IMR-90 (cell line): ENCODE data around the gene COLEC12. TPM values are rescaled to one million over a fixed set of nuclear protein-coding genes. Genes with fewer than 3 reads are reported as not detected.

Experiments
- ATAC-seq: fragments of 200-7000 bp; cut with Tn5 transposase; 2 replicates; pipeline ENCODE4 v1.9.1; 2020; ENCODE audit warnings: low read depth, mild to moderate bottlenecking, moderate library complexity
- BruUV-seq: library from RNA; stranded (reverse); fragments of 400-500 nt; replicated peaks from 2 replicates; lab custom pipeline; 2021; lab: Mats Ljungman, UMichigan
- CTCF ChIA-PET: fragments of 300-600 bp; formaldehyde crosslinking; extraction: SDS; loops from one replicate; lab custom pipeline; 2021; ENCODE audit warnings: antibody characterized with exemption; lab: Yijun Ruan, JAX
- POLR2A ChIA-PET: fragments of 300-600 bp; sonication (Branson Sonifier 250); formaldehyde crosslinking; loops from one replicate; lab custom pipeline; 2022; ENCODE audit warnings: antibody characterized with exemption; ENCODE audit not compliant: unreplicated experiment; lab: Charles Lee
- DNase-seq: peaks from one replicate; pipeline ENCODE4 v3.0.0; 2013
- H2AFZ ChIP-seq: replicated peaks from 2 replicates; pipeline ENCODE3; 2013; ENCODE audit warnings: low read length, mild to moderate bottlenecking; ENCODE audit not compliant: poor library complexity
- H2AK5ac ChIP-seq: 2 replicates; pipeline ENCODE4 v1.6.1; 2013; ENCODE audit warnings: low read depth, low read length, inconsistent platforms
- H2AK9ac ChIP-seq: replicated peaks from 2 replicates; pipeline ENCODE3; 2013; ENCODE audit warnings: mild to moderate bottlenecking, low read depth, low read length, moderate library complexity; ENCODE audit not compliant: poor library complexity
- H2BK120ac ChIP-seq: 2 replicates; pipeline ENCODE4 v1.6.1; 2013; ENCODE audit warnings: low read depth, low read length, inconsistent platforms
- H2BK15ac ChIP-seq: 3 replicates; pipeline ENCODE4 v1.6.1; 2013; ENCODE audit warnings: low read depth, low read length, inconsistent platforms
- H2BK20ac ChIP-seq: 2 replicates; pipeline ENCODE4 v1.6.1; 2013; ENCODE audit warnings: low read depth, mild to moderate bottlenecking, inconsistent platforms, low read length, moderate library complexity
- H2BK5ac ChIP-seq: 2 replicates; pipeline ENCODE4 v1.6.1; 2013; ENCODE audit warnings: mild to moderate bottlenecking, low read depth, low read length, inconsistent platforms; ENCODE audit not compliant: poor library complexity, severe bottlenecking
- H3K14ac ChIP-seq: replicated peaks from 2 replicates; pipeline ENCODE4 v1.6.1; 2013; ENCODE audit warnings: low read depth, low read length, inconsistent platforms
- H3K18ac ChIP-seq: 2 replicates; pipeline ENCODE4 v1.6.1; 2013; ENCODE audit warnings: low read depth, low read length, control low read depth
- H3K23ac ChIP-seq: 2 replicates; pipeline ENCODE4 v1.6.1; 2013; ENCODE audit warnings: low read depth, low read length, inconsistent platforms
- H3K27ac ChIP-seq: 2 replicates; pipeline ENCODE4 v1.5.1; 2013; ENCODE audit warnings: mild to moderate bottlenecking, control low read depth, low read length; ENCODE audit not compliant: insufficient read depth
- H3K27me3 ChIP-seq: 2 replicates; pipeline ENCODE4 v1.6.1; 2013; ENCODE audit warnings: low read length; ENCODE audit not compliant: control insufficient read depth, insufficient read depth
- H3K36me3 ChIP-seq: 2 replicates; pipeline ENCODE4 v1.6.1; 2013; ENCODE audit warnings: low read length, mixed read lengths; ENCODE audit not compliant: control insufficient read depth, insufficient read depth
- H3K4ac ChIP-seq: 2 replicates; pipeline ENCODE4 v1.6.1; 2013; ENCODE audit warnings: low read depth, low read length, inconsistent platforms
- H3K4me1 ChIP-seq: 2 replicates; pipeline ENCODE4 v1.6.1; 2013; ENCODE audit warnings: low read length, mixed read lengths; ENCODE audit not compliant: control insufficient read depth, insufficient read depth
- H3K4me2 ChIP-seq: 2 replicates; pipeline ENCODE4 v1.6.1; 2013; ENCODE audit warnings: low read depth, mild to moderate bottlenecking, control low read depth, low read length, moderate library complexity
- H3K4me3 ChIP-seq: 2 replicates; pipeline ENCODE4 v1.5.1; 2013; ENCODE audit warnings: low read depth, mild to moderate bottlenecking, control low read depth, low read length, moderate library complexity; ENCODE audit not compliant: insufficient read depth
- H3K56ac ChIP-seq: 2 replicates; pipeline ENCODE4 v1.6.1; 2013; ENCODE audit warnings: low read length, inconsistent platforms; ENCODE audit not compliant: insufficient read depth; ENCODE audit errors: extremely low read depth
- H3K79me1 ChIP-seq, 2 experiments: 2 replicates each; pipeline ENCODE4 v1.6.1; 2013; ENCODE audit warnings: low read length in 2 of 2, inconsistent platforms in 1 of 2, low read depth in 1 of 2
- H3K9ac ChIP-seq: 2 replicates; pipeline ENCODE4 v1.6.1; 2013; ENCODE audit warnings: low read depth, low read length, control low read depth
- H3K9me1 ChIP-seq: 2 replicates; pipeline ENCODE4 v1.6.1; 2013; ENCODE audit warnings: low read length, inconsistent platforms; ENCODE audit not compliant: insufficient read depth
- H3K9me3 ChIP-seq: 2 replicates; pipeline ENCODE4 v1.6.1; 2013; ENCODE audit warnings: low read length; ENCODE audit not compliant: control insufficient read depth, insufficient read depth
- H4K20me1 ChIP-seq: 2 replicates; pipeline ENCODE4 v1.6.1; 2013; ENCODE audit warnings: low read length, inconsistent platforms; ENCODE audit not compliant: insufficient read depth
- H4K5ac ChIP-seq: 2 replicates; pipeline ENCODE4 v1.6.1; 2013; ENCODE audit warnings: mild to moderate bottlenecking, low read depth, low read length, control low read depth
- H4K8ac ChIP-seq, 2 experiments: 2 replicates each; pipeline ENCODE4 v1.6.1; 2013; ENCODE audit warnings: low read depth in 2 of 2, low read length in 2 of 2, control low read depth in 1 of 2, inconsistent platforms in 1 of 2
- H4K91ac ChIP-seq: 2 replicates; pipeline ENCODE4 v1.6.1; 2013; ENCODE audit warnings: low read depth, low read length, inconsistent platforms; ENCODE audit not compliant: insufficient read depth
- CHD1 ChIP-seq: IDR thresholded peaks from 2 replicates; pipeline ENCODE4 v1.6.1; 2012; ENCODE audit warnings: low read depth, low read length, improper control_type of control experiment
- FOS ChIP-seq: fragments of 150-350 bp; IDR thresholded peaks from 2 replicates; pipeline ENCODE4 v1.6.1; 2016; ENCODE audit warnings: low read depth, low read length
- MAZ ChIP-seq: IDR thresholded peaks from 2 replicates; pipeline ENCODE4 v1.6.1; 2012; ENCODE audit warnings: low read depth, mild to moderate bottlenecking, low read length, improper control_type of control experiment, moderate library complexity, borderline replicate concordance
- MXI1 ChIP-seq: IDR thresholded peaks from 2 replicates; pipeline ENCODE4 v1.6.1; 2012; ENCODE audit warnings: low read depth, mild to moderate bottlenecking, low read length, moderate library complexity, borderline replicate concordance
- RAD21 ChIP-seq: IDR thresholded peaks from 2 replicates; pipeline ENCODE4 v1.6.1; 2012; ENCODE audit warnings: low read length, improper control_type of control experiment
- RCOR1 ChIP-seq: IDR thresholded peaks from 2 replicates; pipeline ENCODE4 v1.6.1; 2012; ENCODE audit warnings: mild to moderate bottlenecking, low read length, improper control_type of control experiment; ENCODE audit not compliant: insufficient replicate concordance
- RFX5 ChIP-seq: IDR thresholded peaks from 2 replicates; pipeline ENCODE4 v1.8.0; 2012; ENCODE audit warnings: low read depth, mild to moderate bottlenecking, low read length, moderate library complexity
- SMC3 ChIP-seq: fragments of 150-350 bp; IDR thresholded peaks from 2 replicates; pipeline ENCODE4 v1.6.1; 2016; ENCODE audit warnings: low read depth, mild to moderate bottlenecking, antibody characterized with exemption, low read length, moderate library complexity
- WGBS, 2 experiments: methylation state at CpG; one replicate each; pipeline versions ENCODE4 v1.1.5 to v1.1.7; 2013; ENCODE audit warnings: missing lambda C conversion rate in 2 of 2; ENCODE audit not compliant: insufficient read length in 1 of 2; ENCODE audit errors: extremely low coverage in 2 of 2; 5-methylcytosine and 5-hydroxymethylcytosine counted together
- dilution Hi-C: fragments of 300-500 bp; cut with HindIII; formaldehyde crosslinking; loops from one replicate; pipeline ENCODE4 v1.14.3; 2018; ENCODE audit warnings: low sequenced_read_pairs; ENCODE audit not compliant: unreplicated experiment
- in situ Hi-C: fragments of 300-500 bp; cut with MboI; formaldehyde crosslinking; loops from 3 replicates; pipeline ENCODE4 v1.14.3; 2019; ENCODE audit warnings: low sequenced_read_pairs, inconsistent platforms, mixed read lengths
- intact Hi-C: fragments of 100-400 bp; cut with micrococcal nuclease; formaldehyde crosslinking; loops from 2 replicates; pipeline ENCODE4 v1.10.0; 2022
- polyA plus RNA-seq, 3 experiments: library from polyadenylated mRNA; depleted of rRNA; stranded (reverse); fragments of >200 nt; gene quantifications; 2 replicates each; pipeline ENCODE4 v1.2.3, GENCODE V29; 2012; ENCODE audit warnings: low replicate concordance in 1 of 3
- total RNA-seq: library from RNA; depleted of rRNA; stranded (reverse); fragments of >200 nt; gene quantifications from 2 replicates; pipeline ENCODE4 v1.2.3, GENCODE V29; 2012
- TF ChIP-seq, protein P1 (sequence below): fragments of 150-350 bp; IDR thresholded peaks from 2 replicates; pipeline ENCODE4 v1.6.1; 2017; ENCODE audit warnings: mild to moderate bottlenecking, antibody characterized with exemption, low read length, low read depth
- TF ChIP-seq, protein P2 (sequence below): conservative IDR thresholded peaks from 2 replicates; pipeline ENCODE4 v1.5.1; 2012; ENCODE audit warnings: mild to moderate bottlenecking, low read depth, low read length, improper control_type of control experiment
- TF ChIP-seq, protein P3 (sequence below): fragments of 150-350 bp; IDR thresholded peaks from 2 replicates; pipeline ENCODE4 v1.6.1; 2016; ENCODE audit warnings: low read depth, mild to moderate bottlenecking, low read length, moderate library complexity, borderline replicate concordance

Gene COLEC12
- total and polyA plus RNA-seq, 2 of the 4 experiments (the other 2 are of a cell fraction): 1.0 to 2.3 TPM

DNA sequence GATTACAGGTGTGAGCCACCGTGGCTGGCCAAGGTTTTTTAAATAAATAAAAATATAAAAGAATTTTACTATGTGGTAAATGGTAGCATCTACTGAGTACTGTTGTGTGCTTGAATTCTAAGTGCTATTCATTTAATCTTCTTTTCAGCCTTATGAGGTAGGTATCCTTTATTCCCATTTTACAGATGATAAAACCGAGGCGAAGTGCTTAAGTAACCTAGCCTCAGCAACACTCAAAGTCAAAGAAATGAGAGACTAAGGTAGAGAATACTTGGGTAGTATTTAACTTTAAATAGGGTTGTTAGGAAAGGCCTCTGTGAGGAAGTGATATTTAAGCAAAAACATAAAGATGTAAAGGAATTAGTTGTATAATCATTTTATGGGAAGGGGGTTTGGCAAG is 227.0 kb downstream of the COLEC12 start:
- POLR2A ChIA-PET: no interaction called here
- no peaks in the 10 kb centered on the region for H3K36me3 ChIP-seq
- H3K4me3 ChIP-seq: no peak overlapping the region
- H2BK5ac ChIP-seq: no peak overlapping the region
- TF ChIP-seq SMC3: no peak
- TF ChIP-seq RFX5: no peak
- TF ChIP-seq RAD21: no peak
- no peak for TF ChIP-seq FOS
- TF ChIP-seq MXI1: no peak
- TF ChIP-seq, protein P1, sequence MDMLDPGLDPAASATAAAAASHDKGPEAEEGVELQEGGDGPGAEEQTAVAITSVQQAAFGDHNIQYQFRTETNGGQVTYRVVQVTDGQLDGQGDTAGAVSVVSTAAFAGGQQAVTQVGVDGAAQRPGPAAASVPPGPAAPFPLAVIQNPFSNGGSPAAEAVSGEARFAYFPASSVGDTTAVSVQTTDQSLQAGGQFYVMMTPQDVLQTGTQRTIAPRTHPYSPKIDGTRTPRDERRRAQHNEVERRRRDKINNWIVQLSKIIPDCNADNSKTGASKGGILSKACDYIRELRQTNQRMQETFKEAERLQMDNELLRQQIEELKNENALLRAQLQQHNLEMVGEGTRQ: no peak
- TF ChIP-seq, protein P2, sequence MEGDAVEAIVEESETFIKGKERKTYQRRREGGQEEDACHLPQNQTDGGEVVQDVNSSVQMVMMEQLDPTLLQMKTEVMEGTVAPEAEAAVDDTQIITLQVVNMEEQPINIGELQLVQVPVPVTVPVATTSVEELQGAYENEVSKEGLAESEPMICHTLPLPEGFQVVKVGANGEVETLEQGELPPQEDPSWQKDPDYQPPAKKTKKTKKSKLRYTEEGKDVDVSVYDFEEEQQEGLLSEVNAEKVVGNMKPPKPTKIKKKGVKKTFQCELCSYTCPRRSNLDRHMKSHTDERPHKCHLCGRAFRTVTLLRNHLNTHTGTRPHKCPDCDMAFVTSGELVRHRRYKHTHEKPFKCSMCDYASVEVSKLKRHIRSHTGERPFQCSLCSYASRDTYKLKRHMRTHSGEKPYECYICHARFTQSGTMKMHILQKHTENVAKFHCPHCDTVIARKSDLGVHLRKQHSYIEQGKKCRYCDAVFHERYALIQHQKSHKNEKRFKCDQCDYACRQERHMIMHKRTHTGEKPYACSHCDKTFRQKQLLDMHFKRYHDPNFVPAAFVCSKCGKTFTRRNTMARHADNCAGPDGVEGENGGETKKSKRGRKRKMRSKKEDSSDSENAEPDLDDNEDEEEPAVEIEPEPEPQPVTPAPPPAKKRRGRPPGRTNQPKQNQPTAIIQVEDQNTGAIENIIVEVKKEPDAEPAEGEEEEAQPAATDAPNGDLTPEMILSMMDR: no peak
- TF ChIP-seq CHD1: no peak
- TF ChIP-seq, protein P3, sequence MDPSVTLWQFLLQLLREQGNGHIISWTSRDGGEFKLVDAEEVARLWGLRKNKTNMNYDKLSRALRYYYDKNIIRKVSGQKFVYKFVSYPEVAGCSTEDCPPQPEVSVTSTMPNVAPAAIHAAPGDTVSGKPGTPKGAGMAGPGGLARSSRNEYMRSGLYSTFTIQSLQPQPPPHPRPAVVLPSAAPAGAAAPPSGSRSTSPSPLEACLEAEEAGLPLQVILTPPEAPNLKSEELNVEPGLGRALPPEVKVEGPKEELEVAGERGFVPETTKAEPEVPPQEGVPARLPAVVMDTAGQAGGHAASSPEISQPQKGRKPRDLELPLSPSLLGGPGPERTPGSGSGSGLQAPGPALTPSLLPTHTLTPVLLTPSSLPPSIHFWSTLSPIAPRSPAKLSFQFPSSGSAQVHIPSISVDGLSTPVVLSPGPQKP: no peak
- no peak for TF ChIP-seq RCOR1
- no peak for TF ChIP-seq MAZ
- H3K14ac ChIP-seq: no peak overlapping the region
- no peak overlapping the region for H2BK15ac ChIP-seq
- WGBS, 2 experiments: no CpG with 5 or more reads among the region's 3 CpGs
- no peaks in the 10 kb centered on the region for H3K27me3 ChIP-seq
- H3K4ac ChIP-seq: no peak overlapping the region
- no peaks in the 10 kb centered on the region for H4K20me1 ChIP-seq
- H3K27ac ChIP-seq: no peak overlapping the region
- H2BK20ac ChIP-seq: no peak overlapping the region
- H4K5ac ChIP-seq: no peak overlapping the region
- CTCF ChIA-PET: no interaction called here
- intact Hi-C loops: no loop called here
- no peaks in the 10 kb centered on the region for H3K9me1 ChIP-seq
- in situ Hi-C loops: loop anchor here (10.0 kb wide), 1 partner anchor 561 kb away; no protein-coding TSS in a partner anchor
- dilution Hi-C loops: no loop called here
- no peak overlapping the region for H3K56ac ChIP-seq
- H3K4me2 ChIP-seq: no peak overlapping the region
- no peak overlapping the region for H2AK9ac ChIP-seq
- H2AFZ ChIP-seq: no peak overlapping the region
- H3K4me1 ChIP-seq: peaks cover 4% of the 10 kb centered on the region
- H2AK5ac ChIP-seq: no peak overlapping the region
- no peak overlapping the region for H2BK120ac ChIP-seq
- H3K23ac ChIP-seq: no peak overlapping the region
- H4K91ac ChIP-seq: no peak overlapping the region
- no peak overlapping the region for H4K8ac ChIP-seq
- ATAC-seq: no peak
- peaks cover 2% of the 10 kb centered on the region; the same call in 1 of the 2 replicates for H3K9me3 ChIP-seq
- no peak for DNase-seq
- peaks cover 1 to 8% of the 10 kb centered on the region in 2 experiments; a peak in 2 of 4 replicates for H3K79me1 ChIP-seq
- H3K18ac ChIP-seq: no peak overlapping the region
- BruUV-seq: no TSS peak
- no peak overlapping the region for H3K9ac ChIP-seq
